Testis (tissue), 2 donors: ENCODE results near the gene ABHD12.

Source experiments
- POLR2A ChIP-seq: fragments of 450-650 bp; IDR thresholded peaks from one replicate; pipeline ENCODE4 v1.6.1; 2017; ENCODE audit warnings: antibody characterized with exemption, mild to moderate bottlenecking, moderate library complexity
- TF ChIP-seq, protein P1 (sequence below), 3 experiments: fragments of 450-650 bp in 2 of 3; fragments of 200-600 bp in 1 of 3; sonication (generic) in 1 of 3; IDR thresholded peaks; one replicate each; pipeline ENCODE4 v1.5.1; 2016 to 2019; ENCODE audit warnings: antibody characterized with exemption in 3 of 3, mild to moderate bottlenecking in 2 of 3, moderate library complexity in 1 of 3

GRCh38 chr20:25282796-25283195 lies 107.8 kb downstream of the ABHD12 start:
- TF ChIP-seq, protein P1, sequence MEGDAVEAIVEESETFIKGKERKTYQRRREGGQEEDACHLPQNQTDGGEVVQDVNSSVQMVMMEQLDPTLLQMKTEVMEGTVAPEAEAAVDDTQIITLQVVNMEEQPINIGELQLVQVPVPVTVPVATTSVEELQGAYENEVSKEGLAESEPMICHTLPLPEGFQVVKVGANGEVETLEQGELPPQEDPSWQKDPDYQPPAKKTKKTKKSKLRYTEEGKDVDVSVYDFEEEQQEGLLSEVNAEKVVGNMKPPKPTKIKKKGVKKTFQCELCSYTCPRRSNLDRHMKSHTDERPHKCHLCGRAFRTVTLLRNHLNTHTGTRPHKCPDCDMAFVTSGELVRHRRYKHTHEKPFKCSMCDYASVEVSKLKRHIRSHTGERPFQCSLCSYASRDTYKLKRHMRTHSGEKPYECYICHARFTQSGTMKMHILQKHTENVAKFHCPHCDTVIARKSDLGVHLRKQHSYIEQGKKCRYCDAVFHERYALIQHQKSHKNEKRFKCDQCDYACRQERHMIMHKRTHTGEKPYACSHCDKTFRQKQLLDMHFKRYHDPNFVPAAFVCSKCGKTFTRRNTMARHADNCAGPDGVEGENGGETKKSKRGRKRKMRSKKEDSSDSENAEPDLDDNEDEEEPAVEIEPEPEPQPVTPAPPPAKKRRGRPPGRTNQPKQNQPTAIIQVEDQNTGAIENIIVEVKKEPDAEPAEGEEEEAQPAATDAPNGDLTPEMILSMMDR (IDR thresholded peaks at IDR 0.05) = no peak
- TF ChIP-seq POLR2A = no peak
